Liver (tissue), 3 donors: Measurements from ENCODE around the gene TMEM50A.
"Not testable (repeated sequence)": the region's sequence is repeated elsewhere in the genome, so short reads cannot be mapped to it uniquely, and the experiment has no call there.

Experiments used
- GABPA ChIP-seq, 2 donors: IDR thresholded peaks in 1 of 2; conservative IDR thresholded peaks in 1 of 2; 2 replicates each; pipeline ENCODE4 v1.6.1; 2016; ENCODE audit warnings: antibody characterized with exemption in 2 of 2, mild to moderate bottlenecking in 1 of 2, moderate library complexity in 1 of 2
- HNF4A ChIP-seq, 2 donors: conservative IDR thresholded peaks; 2 replicates each; pipeline ENCODE4 v1.6.1; 2016; ENCODE audit warnings: antibody characterized with exemption in 2 of 2, mild to moderate bottlenecking in 2 of 2
- TF ChIP-seq, protein P1 (sequence below): fragments of 150-350 bp; IDR thresholded peaks from 2 replicates; pipeline ENCODE4 v1.5.1; 2017; ENCODE audit warnings: improper control_type of control experiment, low read depth, low read length; ENCODE audit not compliant: missing input control
- TF ChIP-seq, protein P2 (sequence below): IDR thresholded peaks from 2 replicates; pipeline ENCODE4 v1.6.1; 2016; ENCODE audit warnings: antibody characterized with exemption
- donor health status: healthy.
- donor health status: healthy.

DNA sequence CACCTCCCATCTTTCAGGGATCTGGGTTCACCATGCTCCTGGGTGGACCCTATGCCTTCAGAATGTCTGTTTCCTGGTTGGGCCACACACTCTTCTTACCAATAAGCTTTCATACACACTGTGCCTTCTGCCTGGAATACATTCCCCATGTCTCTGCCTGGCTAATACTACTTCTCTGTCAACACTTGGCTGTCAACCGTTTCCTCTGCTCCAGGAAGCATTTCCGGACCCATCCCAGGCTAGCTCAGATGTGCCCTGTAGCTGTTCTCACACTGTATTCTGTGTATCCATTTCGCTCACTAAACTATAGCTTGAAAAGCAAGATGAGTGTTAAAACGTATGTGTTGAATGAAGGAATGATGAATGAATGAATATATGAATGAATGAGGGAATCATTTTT is 49.0 kb downstream of the TMEM50A start:
- TF ChIP-seq, protein P1, sequence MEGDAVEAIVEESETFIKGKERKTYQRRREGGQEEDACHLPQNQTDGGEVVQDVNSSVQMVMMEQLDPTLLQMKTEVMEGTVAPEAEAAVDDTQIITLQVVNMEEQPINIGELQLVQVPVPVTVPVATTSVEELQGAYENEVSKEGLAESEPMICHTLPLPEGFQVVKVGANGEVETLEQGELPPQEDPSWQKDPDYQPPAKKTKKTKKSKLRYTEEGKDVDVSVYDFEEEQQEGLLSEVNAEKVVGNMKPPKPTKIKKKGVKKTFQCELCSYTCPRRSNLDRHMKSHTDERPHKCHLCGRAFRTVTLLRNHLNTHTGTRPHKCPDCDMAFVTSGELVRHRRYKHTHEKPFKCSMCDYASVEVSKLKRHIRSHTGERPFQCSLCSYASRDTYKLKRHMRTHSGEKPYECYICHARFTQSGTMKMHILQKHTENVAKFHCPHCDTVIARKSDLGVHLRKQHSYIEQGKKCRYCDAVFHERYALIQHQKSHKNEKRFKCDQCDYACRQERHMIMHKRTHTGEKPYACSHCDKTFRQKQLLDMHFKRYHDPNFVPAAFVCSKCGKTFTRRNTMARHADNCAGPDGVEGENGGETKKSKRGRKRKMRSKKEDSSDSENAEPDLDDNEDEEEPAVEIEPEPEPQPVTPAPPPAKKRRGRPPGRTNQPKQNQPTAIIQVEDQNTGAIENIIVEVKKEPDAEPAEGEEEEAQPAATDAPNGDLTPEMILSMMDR, result not testable (repeated sequence)
- TF ChIP-seq HNF4A (conservative IDR thresholded peaks at IDR 0.05); GABPA (IDR thresholded peaks at IDR 0.05 in 1 of 2, conservative IDR thresholded peaks at IDR 0.05 in 1 of 2): not testable (repeated sequence)
- TF ChIP-seq, protein P2, sequence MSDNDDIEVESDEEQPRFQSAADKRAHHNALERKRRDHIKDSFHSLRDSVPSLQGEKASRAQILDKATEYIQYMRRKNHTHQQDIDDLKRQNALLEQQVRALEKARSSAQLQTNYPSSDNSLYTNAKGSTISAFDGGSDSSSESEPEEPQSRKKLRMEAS, result not testable (repeated sequence)
